Epidermal melanocyte (primary cell): Measurements from ENCODE around the gene TMCO4.

ENCODE experiments used
- DNase-seq: peaks from one replicate; pipeline ENCODE4 v3.0.0; 2011; ENCODE audit warnings: low spot score; ENCODE audit not compliant: insufficient read length

The TMCO4 gene

GRCh38 chr1:19688041-19688842, 111.5 kb downstream of the TMCO4 start:
- DNase-seq = no peak

- DNase-seq = no peak
Observed at GRCh38 chr1:19687414-19687813, 112.3 kb downstream of the TMCO4 start.

GRCh38 chr1:19685994-19686393, 113.7 kb downstream of the TMCO4 start:
- DNase-seq = no peak

DNA sequence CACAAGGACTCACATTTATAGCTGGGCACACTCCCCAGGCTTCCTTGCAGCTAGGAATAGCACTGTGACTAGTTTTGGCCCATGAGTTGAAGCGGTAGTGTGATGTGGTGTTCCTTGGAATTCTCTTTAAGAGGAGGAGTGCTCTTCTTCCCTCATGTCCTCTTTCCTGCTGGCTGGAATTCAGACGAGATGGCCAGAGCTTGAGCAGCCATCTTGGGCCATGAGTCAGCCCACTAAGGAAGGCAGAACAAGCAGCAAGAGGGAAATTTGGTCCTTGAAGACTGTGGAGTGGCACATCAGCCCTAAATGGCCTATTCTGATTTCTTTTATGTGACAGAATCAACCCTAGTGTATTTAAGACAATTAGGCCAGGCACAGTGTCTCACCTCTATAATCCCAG, 115.0 kb downstream of the TMCO4 start:
- DNase-seq = no peak

DNA sequence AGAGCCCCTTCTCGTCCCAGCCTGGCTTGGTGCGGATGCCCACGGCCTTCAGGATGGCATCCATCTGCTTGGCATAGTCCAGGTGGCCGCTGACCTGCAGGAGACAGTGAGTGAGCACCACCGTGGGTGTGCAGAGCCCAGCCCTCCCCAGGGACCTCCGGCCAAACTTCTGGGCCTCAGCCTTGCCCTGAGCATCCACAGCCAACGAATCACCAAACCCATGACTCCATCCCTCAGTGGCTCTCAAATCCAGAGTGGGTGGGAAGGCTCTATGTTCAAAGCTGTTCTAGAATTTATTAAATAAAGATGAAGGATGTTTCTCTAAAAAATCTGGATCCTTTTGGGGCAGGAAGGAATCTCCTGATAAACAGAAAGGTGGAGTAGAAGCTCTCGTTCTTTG, 116.4 kb downstream of the TMCO4 start:
- DNase-seq = no peak

GRCh38 chr1:19682901-19683300, 116.8 kb downstream of the TMCO4 start:
- no peak for DNase-seq

- DNase-seq = peak; percentile 50
Observed at GRCh38 chr1:19682257-19682656, 117.5 kb downstream of the TMCO4 start.

DNA sequence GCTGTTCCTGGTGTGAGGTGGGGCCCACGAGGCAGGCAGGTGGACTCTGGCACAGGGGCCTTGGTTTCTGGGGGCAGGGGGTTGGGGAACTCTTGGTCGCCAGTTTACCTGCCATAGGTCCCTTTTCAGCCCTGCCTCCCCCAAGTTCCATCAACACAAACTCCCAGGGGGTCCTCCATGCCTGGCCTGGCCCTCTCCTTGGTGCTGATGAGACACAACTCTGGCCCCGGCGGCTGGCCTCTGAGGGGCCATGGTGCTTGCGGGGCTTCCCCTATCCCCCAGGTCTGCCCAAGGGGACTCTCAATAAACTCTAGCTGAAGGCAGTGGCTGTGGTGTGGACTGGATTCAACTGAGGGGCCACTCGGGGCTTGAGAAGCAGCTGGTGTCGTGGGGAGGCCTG, 119.1 kb downstream of the TMCO4 start:
- DNase-seq = no peak

- no peak for DNase-seq
Observed at GRCh38 chr1:19679691-19680090, 120.0 kb downstream of the TMCO4 start.

DNA sequence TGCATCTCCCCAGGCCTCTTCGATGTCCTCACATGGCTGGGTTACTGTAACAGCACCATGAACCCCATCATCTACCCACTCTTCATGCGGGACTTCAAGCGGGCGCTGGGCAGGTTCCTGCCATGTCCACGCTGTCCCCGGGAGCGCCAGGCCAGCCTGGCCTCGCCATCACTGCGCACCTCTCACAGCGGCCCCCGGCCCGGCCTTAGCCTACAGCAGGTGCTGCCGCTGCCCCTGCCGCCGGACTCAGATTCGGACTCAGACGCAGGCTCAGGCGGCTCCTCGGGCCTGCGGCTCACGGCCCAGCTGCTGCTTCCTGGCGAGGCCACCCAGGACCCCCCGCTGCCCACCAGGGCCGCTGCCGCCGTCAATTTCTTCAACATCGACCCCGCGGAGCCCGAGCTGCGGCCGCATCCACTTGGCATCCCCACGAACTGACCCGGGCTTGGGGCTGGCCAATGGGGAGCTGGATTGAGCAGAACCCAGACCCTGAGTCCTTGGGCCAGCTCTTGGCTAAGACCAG, 120.7 kb downstream of the TMCO4 start:
- no peak for DNase-seq

- no peak for DNase-seq
Observed at GRCh38 chr1:19678493-19678892, 121.2 kb downstream of the TMCO4 start.

DNA sequence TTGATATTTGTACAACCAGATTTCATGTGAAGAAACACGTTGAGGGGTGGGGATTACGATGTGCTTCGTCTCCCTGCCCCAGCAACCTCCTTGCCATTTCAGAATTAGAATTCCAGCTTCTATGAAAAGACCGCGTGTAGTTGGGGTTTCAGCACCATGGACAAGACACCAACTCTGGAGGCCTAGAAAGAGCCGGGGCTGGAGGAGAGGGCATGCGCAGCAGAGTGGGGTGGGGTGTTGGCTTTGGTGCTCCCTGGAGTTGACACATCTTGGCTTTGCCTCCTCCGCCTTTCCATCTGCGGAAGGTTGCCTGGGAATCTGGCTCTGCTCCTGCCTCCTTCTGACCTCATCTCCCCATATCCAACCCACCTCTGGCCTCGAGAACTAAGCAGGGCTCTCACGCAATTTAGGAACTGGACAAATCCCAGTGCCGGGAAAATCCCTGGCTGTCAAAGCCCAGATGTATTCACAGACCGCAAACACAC, 123.2 kb downstream of the TMCO4 start:
- no peak for DNase-seq

- no peak for DNase-seq
Observed at GRCh38 chr1:19675797-19676196, 123.9 kb downstream of the TMCO4 start.

DNA sequence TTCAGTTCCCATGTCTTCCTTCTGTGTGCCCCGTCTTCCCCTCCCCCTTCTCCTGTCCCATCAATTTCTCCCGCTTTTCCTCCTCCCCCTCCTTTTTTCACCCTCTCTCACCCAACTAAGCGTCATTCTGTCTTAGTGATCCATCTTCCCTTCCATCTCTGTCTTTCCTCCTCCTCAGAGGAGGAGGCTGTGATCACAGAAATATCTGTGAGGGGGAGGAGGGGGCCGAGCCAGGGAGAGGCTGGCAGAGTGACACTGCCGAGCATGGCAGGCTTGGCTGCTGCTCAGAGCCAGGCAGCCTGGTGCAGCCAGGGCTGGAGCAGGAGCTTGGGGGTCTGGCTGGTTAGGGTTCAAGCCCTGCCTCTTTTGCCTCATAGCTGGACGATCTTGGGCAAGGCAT, 127.5 kb downstream of the TMCO4 start:
- no peak for DNase-seq

- no peak for DNase-seq
Observed at GRCh38 chr1:19670787-19671186, 128.9 kb downstream of the TMCO4 start.

DNA sequence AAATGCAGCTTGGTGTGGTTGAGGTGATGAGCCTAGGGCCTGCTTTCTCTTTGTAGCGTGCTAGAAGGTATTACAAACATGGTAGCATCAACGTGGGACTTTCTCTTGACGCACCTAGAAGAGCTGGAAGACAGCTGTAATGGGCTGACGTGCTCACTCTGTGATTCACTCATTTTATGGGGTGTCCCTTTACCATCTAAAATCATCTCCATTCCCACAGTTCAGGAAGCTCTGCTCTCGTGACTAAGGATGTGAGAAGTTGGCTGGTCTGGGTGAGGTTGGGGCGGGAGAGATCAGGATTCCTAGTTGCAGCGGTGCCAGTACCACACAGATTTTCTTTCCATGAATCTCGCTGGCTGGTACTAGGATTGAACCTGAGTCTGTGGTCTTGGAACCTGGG, 130.8 kb downstream of the TMCO4 start:
- DNase-seq = no peak

- no peak for DNase-seq
Observed at GRCh38 chr1:19665496-19666465, 133.9 kb downstream of the TMCO4 start.

DNA sequence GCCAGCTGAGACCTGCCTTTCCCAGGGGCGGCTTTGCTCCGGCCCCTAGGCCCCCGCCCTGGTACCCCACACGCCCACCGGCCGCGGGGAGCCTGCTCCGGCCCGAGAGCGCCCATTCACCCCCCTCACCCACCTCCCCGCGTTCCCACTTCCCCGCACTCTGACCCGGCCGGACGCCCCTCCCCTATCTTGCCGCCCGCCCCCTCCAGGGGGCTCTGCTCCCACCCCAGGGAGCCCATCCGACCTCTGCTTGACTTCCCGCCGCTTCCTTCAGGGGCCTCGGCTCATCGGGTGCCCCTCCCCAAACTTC, 134.6 kb downstream of the TMCO4 start:
- no peak for DNase-seq

GRCh38 chr1:19664453-19665185, 135.1 kb downstream of the TMCO4 start, which contains the start of gene HTR6:
TSS of gene HTR6 (plus strand) at chr1:19664875. CDS start at chr1:19665754, 879 bp downstream.
- peak; percentile 16 for DNase-seq

DNA sequence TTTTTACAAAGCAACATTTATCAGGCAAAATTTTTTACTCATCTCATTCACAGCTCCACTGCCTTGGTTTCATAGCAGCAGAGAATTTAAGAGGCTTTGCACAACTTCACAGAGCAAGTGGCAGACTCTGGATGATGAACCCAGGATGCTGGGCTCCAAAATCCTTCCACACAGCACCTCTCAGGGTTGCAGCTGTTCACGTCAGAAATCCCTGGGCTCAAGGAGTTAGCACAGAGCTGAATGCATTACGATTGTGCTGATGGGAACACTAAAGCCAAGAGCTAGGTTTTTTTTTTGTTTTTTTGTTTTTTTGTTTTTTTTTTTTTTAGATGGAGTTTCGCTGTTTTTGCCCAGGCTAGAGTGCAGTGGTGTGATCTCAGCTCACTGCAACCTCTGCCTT, 137.4 kb downstream of the TMCO4 start:
- no peak for DNase-seq

GRCh38 chr1:19661721-19662228, 137.9 kb downstream of the TMCO4 start:
- peak; percentile 29 for DNase-seq
